ENCODE results near the gene GPC5. TPM values are rescaled to one million over a fixed set of nuclear protein-coding genes. Genes with fewer than 3 reads are reported as not detected.

Gene GPC5
- total RNA-seq, 1 donor from 2014 or later: 0.24 TPM

DNA sequence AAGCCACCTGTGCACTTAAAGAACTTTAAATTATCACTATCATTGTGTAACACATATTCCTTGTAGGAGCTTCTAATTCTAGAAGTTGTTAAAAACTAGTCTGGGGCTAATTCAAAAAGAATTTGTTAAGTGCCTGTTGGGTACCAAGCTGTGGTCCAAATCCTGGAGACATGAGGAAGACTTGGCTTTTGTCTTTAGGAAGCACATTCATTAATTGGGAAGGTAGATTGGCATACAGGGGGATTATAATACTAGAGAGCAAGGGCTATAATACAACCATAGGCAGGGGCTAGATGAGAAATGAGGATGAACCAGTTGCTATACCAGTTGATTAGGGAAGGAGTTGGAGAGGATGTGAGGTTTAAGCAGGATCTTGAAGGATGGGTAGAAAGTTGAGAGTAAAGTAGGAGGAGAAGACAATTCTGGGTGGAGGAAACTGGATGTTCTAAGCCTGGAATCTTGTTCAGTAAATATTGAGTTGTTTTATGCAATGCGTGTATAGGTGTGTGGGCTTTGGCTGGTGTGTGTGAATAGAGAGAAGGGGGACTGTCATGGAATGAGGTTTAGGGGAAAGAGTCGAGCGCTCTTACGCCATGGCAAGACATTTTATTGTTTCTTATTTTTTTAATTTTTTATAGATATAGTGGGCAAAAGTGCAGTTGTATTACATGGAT is 350.1 kb downstream of the GPC5 start:
- intact Hi-C loops (cut with micrococcal nuclease): no loop called here
- no peaks in the 10 kb centered on the region for H3K27me3 Mint-ChIP-seq

DNA sequence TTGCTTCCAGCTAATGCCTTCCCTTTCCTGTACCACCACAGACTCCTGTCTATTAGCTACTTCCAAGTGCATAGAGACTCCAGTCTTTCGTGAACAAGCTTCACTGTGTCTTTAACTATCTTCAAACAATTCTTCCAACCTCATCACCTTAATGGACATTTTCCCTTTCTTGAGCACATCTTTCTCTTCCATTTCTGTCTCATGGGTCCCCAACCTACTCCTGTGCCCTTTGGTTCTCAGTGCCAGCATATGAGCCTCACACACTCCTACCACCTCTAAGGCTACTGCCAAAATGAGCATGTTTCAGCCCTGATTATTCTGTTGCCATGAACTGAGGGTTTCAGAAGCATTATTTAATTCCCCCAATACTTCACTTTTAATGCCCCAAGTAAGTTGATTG is 360.3 kb downstream of the GPC5 start:
- POLR2A ChIA-PET: no interaction called here
- DNase-seq (no peak), ATAC-seq (ENCODE audit: low read depth) (no peak)
- Mint-ChIP-seq H3K36me3 (ENCODE audit: low read depth) (no peaks in the 10 kb centered on the region), H3K4me3 (no peak overlapping the region), H3K4me1 (no peaks in the 10 kb centered on the region), H3K9me3 (no peaks in the 10 kb centered on the region), H3K27ac (no peak overlapping the region), H3K27me3 (no peaks in the 10 kb centered on the region)
- TF ChIP-seq, protein P1, sequence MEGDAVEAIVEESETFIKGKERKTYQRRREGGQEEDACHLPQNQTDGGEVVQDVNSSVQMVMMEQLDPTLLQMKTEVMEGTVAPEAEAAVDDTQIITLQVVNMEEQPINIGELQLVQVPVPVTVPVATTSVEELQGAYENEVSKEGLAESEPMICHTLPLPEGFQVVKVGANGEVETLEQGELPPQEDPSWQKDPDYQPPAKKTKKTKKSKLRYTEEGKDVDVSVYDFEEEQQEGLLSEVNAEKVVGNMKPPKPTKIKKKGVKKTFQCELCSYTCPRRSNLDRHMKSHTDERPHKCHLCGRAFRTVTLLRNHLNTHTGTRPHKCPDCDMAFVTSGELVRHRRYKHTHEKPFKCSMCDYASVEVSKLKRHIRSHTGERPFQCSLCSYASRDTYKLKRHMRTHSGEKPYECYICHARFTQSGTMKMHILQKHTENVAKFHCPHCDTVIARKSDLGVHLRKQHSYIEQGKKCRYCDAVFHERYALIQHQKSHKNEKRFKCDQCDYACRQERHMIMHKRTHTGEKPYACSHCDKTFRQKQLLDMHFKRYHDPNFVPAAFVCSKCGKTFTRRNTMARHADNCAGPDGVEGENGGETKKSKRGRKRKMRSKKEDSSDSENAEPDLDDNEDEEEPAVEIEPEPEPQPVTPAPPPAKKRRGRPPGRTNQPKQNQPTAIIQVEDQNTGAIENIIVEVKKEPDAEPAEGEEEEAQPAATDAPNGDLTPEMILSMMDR (IDR thresholded peaks at IDR 0.05): no peak
- intact Hi-C loops (cut with micrococcal nuclease): no loop called here
- CTCF ChIA-PET: no interaction called here

More for the DNA sequence above, 350.1 kb downstream of the GPC5 start:
- DNase-seq (no peak), ATAC-seq (ENCODE audit: low read depth) (no peak)
- CTCF ChIA-PET: interaction anchor here (0.6 kb wide), 1 partner anchor 34 kb away, joined by 3 read pairs; no protein-coding TSS in a partner anchor
- POLR2A ChIA-PET: no interaction called here
- H3K9me3 Mint-ChIP-seq: no peaks in the 10 kb centered on the region
- no peaks in the 10 kb centered on the region for H3K36me3 Mint-ChIP-seq (ENCODE audit: low read depth)
- H3K27ac Mint-ChIP-seq: no peak overlapping the region
- no peaks in the 10 kb centered on the region for H3K4me1 Mint-ChIP-seq
- no peak overlapping the region for H3K4me3 Mint-ChIP-seq
- TF ChIP-seq, protein P1 (IDR thresholded peaks at IDR 0.05): no peak

DNA sequence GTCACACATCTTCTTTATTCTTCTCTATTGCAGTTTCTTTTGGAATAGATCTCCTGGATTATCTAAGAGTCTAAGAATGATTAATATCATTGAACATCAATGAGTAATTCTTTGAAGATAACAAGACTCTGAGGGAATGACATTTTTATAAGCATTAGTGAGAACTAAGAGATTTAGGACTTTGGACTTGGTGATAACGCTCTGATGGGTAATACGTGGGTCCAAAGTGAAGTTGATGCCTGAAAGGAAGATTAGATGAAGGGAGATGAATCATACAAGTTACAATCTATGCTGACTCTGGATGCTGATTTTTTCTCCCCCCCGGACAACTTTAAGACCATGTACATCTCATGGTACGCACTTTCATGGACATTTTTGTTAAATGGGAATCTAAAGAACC is 364.5 kb downstream of the GPC5 start:
- DNase-seq (no peak), ATAC-seq (ENCODE audit: low read depth) (no peak)
- Mint-ChIP-seq H3K27ac (no peak overlapping the region), H3K27me3 (no peaks in the 10 kb centered on the region), H3K9me3 (no peaks in the 10 kb centered on the region), H3K4me3 (no peak overlapping the region), H3K4me1 (no peaks in the 10 kb centered on the region), H3K36me3 (ENCODE audit: low read depth) (no peaks in the 10 kb centered on the region)
- CTCF ChIA-PET: no interaction called here
- POLR2A ChIA-PET: no interaction called here
- TF ChIP-seq, protein P1 (IDR thresholded peaks at IDR 0.05): no peak
- intact Hi-C loops (cut with micrococcal nuclease): no loop called here

DNA sequence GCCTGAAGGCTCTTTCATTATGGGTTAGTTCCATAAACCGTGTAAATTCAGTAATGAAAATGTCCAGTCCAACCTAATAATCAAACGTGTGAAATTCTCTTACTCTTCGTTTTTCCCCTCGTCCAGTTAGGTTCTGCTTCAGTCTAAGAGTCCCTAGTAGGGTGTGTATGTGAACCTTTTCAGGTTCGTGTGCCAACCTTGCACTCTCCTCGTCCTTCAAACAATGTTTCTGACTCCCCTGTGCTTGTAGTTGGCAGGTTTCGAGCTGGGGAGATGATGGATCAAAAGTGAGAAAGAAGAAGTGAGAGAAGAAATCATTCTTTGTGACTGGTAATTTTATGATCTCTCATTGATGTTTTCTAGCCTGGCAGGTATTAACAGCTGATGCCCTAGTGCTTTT is 366.1 kb downstream of the GPC5 start:
- intact Hi-C loops (cut with micrococcal nuclease): no loop called here
- H3K4me1 Mint-ChIP-seq: no peaks in the 10 kb centered on the region
- no peaks in the 10 kb centered on the region for H3K36me3 Mint-ChIP-seq (ENCODE audit: low read depth)
- no peaks in the 10 kb centered on the region for H3K9me3 Mint-ChIP-seq
- DNase-seq (no peak), ATAC-seq (ENCODE audit: low read depth) (no peak)
- H3K4me3 Mint-ChIP-seq: no peak overlapping the region
- TF ChIP-seq, protein P1 (IDR thresholded peaks at IDR 0.05): no peak
- H3K27me3 Mint-ChIP-seq: no peaks in the 10 kb centered on the region
- CTCF ChIA-PET: no interaction called here
- POLR2A ChIA-PET: no interaction called here
- H3K27ac Mint-ChIP-seq: no peak overlapping the region

DNA sequence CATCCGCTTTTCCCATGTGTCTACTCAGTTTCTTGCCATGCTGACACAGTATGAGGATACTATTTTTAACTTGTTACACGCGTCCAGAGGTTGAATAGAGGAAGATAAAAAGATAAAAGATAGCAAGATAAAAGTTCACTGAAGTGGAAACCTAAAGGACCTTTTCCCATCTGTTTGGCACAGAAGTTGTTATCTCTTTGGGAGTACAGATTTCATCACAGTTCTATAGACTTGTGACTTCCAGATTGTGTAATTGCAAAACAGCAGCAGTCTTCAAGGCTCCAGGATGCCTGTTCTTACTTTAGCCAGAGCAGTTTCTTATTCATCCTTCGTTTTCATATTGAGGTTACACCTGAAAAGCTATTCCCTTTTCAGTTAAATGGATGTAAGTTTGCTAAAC is 369.2 kb downstream of the GPC5 start:
- intact Hi-C loops (cut with micrococcal nuclease): no loop called here
- Mint-ChIP-seq H3K4me1 (no peaks in the 10 kb centered on the region), H3K9me3 (no peaks in the 10 kb centered on the region), H3K27me3 (no peaks in the 10 kb centered on the region), H3K4me3 (no peak overlapping the region), H3K27ac (no peak overlapping the region), H3K36me3 (ENCODE audit: low read depth) (no peaks in the 10 kb centered on the region)
- ATAC-seq (ENCODE audit: low read depth) (no peak), DNase-seq (no peak)
- POLR2A ChIA-PET: no interaction called here
- CTCF ChIA-PET: no interaction called here
- TF ChIP-seq, protein P1 (IDR thresholded peaks at IDR 0.05): no peak
